Activated CD4-positive, alpha-beta T cell treated with anti-CD3 and anti-CD28 coated beads for 24 hours (primary cell): ENCODE measurements around the gene GOLGA8M.
"Not testable (repeated sequence)": the region's sequence is repeated elsewhere in the genome, so short reads cannot be mapped to it uniquely, and the experiment has no call there.

Experiments used
- DNase-seq, 2 donors: peaks; one replicate each; pipeline ENCODE4 v3.0.0-alpha.2; 2020; ENCODE audit warnings: low read depth in 2 of 2

The GOLGA8M gene

DNA sequence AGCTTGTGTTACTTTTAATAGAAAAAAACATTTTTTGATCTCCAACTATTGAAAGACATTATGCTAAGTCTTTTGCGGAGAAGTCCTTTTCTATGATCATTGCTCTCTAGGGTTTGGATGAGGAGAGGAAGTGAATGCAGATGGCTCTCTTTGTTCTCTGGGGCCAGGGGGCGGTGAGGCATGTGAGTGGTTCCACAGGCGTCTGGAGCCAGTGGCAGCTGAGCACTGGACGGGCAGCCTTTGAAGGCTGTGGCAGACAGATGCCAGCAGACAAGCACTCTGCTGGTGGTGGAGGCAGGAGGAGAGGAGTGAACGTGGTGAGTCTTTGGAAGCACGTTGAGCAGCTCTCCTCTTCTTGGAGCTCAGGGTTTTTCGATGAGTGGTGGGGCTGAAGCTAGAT lies 51.5 kb downstream of the GOLGA8M start:
- DNase-seq = not testable (repeated sequence)

DNA sequence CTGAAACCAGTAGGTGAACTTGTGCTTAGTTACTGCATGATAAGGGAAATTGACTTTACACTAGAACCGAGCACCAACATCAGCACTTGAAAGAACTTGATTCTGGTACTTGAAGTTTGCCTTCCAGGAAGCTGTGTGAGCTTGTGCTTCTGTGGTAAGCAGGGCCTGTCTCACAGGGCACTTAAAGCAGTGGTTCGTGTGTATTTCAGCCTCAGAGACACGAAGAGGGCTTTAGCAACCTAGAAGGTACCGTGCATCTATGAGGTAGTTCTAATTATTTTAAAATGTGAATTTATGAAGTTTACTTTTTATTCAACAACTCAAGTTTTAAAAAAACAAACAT lies 56.2 kb downstream of the GOLGA8M start:
- not testable (repeated sequence) for DNase-seq

DNA sequence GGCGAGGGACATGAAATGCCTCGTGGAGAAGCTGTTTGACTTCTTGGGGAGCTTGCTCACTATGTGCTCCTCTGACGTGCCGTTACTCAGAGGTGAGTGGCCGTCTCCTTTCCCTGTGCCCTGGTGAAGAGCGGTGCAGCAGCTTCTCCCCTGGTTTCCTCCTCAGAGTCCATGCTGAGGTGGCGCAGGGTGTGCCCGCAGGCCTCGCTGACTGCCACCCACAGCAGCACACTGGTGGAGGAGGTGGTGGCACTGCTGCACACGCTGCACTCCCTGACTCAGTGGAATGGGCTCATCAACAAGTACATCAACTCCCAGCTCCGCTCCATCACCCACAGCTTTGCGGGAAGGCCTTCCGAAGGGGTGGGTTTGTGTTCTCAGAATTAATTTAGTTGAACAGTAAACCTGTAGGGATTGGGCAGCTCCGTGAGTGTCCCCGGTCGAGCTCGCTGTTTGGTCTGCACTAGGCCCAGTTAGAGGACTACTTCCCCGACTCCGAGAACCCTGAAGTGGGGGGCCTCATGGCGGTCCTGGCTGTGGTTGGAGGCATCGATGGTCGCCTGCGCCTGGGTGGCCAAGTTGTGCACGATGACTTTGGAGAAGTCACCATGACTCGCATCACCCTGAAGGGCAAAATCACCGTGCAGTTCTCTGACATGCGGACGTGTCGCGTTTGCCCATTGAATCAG lies 56.7 kb downstream of the GOLGA8M start:
- not testable (repeated sequence) for DNase-seq

DNA sequence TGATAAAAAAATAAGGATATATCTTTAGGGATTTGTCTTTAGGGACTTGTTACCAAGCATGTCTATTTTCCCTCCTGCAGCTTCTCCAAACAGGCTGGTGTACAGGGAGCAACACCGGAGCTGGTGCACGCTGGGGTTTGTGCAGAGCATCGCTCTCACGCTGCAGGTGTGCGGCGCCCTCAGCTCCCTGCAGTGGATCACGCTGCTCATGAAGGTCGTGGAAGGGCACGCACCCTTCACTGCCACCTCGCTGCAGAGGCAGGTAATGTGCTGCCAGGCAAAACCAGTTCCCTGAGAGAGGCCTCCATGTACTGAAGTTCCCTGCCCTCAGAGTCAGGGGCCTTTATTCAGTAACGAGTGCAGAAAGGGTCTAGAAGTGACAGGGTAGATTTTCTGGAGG lies 58.0 kb downstream of the GOLGA8M start:
- DNase-seq = not testable (repeated sequence)

DNA sequence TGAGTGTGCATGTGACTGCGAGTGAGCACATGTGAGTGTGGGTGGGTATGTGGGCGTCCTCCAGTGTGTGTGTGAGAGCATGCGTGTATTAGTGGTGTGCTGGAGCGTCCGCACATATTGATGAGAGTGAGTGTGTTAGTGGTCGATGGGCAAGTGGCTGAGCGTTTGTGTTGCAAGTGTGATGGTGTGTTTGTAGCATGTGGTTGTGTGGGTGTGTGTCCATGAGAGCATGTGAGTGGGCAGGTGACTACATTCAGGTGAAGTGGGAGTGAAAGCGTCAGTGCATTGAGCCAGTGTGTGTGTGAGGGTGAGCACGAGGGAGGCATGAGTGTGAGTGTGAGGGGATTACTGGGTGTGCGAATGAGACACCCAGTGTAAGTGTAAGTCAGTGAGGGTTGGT lies 59.7 kb downstream of the GOLGA8M start:
- not testable (repeated sequence) for DNase-seq
